Stimulated activated CD8-positive, alpha-beta memory T cell treated with anti-CD3 and anti-CD28 coated beads, Interleukin-12 subunit alpha, Interleukin-12 subunit beta, amount 100 ng/mL, for 1 hour (primary cell): ENCODE measurements around the gene OR2T34.
"Not testable (repeated sequence)": the region's sequence is repeated elsewhere in the genome, so short reads cannot be mapped to it uniquely, and the experiment has no call there.

Experiments
- DNase-seq: peaks from one replicate; pipeline ENCODE4 v3.0.0-alpha.2; 2020; ENCODE audit warnings: low read depth

The OR2T34 gene, protein sequence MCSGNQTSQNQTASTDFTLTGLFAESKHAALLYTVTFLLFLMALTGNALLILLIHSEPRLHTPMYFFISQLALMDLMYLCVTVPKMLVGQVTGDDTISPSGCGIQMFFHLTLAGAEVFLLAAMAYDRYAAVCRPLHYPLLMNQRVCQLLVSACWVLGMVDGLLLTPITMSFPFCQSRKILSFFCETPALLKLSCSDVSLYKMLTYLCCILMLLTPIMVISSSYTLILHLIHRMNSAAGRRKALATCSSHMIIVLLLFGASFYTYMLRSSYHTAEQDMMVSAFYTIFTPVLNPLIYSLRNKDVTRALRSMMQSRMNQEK

GRCh38 chr1:248574657-248575056 lies at the start of gene OR2T34:
Gene OR2T34, minus strand, starts transcription at chr1:248574757. Its CDS starts 0 bp downstream, at chr1:248574757.
- not testable (repeated sequence) for DNase-seq

DNA sequence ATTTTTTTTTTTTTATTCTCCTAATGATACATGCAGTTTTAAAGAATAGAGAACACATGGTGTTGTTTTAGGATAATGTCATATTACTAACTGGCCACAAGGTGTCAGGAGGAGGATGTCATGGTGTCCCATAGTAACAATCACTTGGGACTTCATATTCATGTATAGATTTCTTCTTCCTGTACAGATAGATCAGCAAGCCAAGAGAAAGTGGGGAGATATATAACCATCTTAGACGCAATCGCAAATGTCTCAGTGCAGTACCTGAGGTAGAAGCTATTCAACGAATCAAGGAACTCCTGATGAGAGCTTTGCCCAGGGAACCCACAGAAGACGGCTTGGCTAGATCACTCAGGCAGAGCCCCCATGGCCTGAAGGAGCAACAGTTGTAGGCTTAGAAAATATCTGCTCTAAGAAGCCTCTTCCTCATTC lies 48.0 kb upstream of the OR2T34 start:
- DNase-seq, result no peak

- DNase-seq, result no peak
Observed at GRCh38 chr1:248621770-248622169, 47.2 kb upstream of the OR2T34 start.

DNA sequence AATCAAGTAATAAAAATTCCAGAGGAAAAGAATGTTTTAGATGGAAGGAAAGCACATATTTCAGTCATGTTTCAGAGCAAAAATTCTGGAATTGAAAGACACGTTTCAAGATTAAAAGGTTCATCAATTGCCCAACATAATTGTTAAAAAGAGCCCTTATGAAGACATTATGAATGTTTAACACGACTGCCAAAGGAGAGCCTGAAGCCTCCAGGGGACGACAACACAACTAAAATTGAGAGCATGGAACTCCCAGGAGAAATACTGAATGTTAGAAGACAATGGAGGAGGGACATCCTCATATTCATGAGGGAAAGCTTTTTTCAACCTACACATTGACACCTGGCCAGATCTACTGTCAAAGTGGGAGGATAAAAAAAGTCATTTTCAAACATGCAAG lies 44.3 kb upstream of the OR2T34 start:
- peak; percentile 11 for DNase-seq

GRCh38 chr1:248618119-248618518 lies 43.6 kb upstream of the OR2T34 start:
- DNase-seq, result no peak

DNA sequence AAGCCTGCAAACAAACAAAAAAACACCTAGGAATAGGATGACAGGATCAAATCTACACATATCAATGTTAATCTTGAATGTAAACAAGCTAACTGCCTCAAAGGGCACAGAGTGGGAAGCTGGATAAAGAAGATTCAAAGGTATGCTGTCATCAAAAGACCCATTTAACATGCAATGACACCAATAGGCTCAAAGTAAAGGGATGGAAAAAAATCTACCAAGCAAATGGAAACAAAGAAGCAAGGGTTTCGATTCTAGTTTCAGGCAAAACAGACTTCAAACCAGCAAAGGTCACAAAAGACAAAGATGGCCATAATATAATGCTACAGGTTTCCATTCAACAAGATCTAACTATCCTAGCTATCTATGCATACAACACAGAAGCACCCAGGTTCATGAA lies 39.2 kb upstream of the OR2T34 start:
- no peak for DNase-seq

- no peak for DNase-seq
Observed at GRCh38 chr1:248611883-248612414, 37.4 kb upstream of the OR2T34 start.

DNA sequence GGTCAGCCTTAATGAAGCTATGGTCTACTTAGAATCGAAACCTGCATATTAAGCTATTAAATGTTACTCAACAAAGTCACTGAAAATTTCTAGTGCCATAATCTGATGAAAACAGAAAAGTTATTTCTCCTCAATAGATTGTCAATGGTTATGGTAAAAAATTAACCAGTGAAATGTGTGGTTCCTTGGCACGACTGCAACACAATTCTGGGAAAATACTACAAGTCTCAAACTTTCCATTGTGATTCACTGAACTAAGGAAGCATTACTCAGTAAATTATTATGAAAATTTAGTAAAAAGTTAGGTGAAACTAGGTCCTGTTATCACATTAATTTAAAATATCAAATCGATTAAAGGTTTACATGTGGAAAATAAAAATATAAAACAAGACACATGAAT lies 35.7 kb upstream of the OR2T34 start:
- DNase-seq, result no peak

- DNase-seq, result no peak
Observed at GRCh38 chr1:248599396-248599795, 24.8 kb upstream of the OR2T34 start.

DNA sequence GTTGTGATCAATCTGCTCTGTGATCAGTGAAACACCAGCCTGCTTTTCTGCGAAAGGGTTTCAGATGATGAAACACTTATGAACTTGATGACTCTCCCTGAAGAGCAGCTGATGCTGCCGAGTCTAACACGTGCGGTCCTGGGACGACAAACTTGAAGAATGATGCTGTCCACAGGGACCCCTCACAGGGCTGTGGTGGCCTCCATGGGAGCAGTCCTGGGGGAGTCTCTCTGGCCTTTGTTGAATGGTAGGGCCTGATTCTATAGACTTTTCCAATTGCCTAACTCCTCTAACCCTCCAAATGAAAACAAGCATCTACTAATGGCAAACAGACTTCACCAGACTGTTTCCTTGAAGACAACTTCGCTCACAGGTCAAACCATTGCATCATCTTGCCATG lies 23.0 kb upstream of the OR2T34 start, which contains the start of gene OR2T10:
Gene OR2T10, minus strand, starts transcription at position 112 of the 400 bp plus-strand sequence. CDS start 3,932 bp downstream, outside the sequence.
- DNase-seq, result no peak

DNA sequence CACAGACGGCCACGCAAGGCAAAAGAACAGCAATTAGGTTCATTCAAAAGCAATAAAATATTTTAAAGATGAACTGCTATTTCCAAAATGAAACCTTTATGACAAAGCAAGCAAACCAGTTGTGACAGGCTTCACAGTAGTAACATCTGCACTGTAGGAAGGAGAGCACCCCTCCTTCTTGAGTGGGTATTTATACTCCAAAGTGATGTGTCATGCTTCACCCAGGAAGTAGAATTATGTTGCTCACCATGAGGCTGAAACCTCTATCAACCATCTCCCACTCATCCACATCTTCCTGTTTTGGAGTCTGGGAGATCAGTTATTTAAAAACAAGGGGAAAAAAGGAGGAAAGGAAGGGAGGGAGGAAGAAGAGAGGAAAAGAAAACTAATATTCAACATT lies 22.1 kb upstream of the OR2T34 start:
- no peak for DNase-seq

GRCh38 chr1:248593226-248593625 lies 18.7 kb upstream of the OR2T34 start:
- no peak for DNase-seq

GRCh38 chr1:248592655-248593054 lies 18.1 kb upstream of the OR2T34 start:
- DNase-seq, result no peak

- DNase-seq, result no peak
Observed at GRCh38 chr1:248590055-248590454, 15.5 kb upstream of the OR2T34 start.

DNA sequence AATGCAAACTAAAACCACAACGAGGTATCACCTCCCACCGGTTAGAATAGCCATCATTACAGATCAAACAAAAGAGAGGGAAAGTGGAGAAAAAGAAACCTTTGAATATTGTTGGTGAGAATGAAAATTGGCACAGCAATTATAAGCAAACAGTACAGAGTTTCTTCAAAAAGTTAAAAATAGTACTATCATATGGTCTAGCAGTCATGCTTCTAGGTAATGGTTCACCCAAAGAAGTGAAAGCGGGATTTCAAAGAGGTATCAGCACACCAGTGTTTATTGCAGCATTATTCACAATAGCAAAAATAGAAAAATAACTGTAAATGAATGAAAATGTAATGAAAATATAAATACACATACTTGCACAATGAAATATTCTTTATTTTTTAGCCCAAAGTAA lies 14.8 kb upstream of the OR2T34 start:
- no peak for DNase-seq

- no peak for DNase-seq
Observed at GRCh38 chr1:248585266-248585665, 10.7 kb upstream of the OR2T34 start.

- no peak for DNase-seq
Observed at GRCh38 chr1:248576260-248576980, 1.9 kb upstream of the OR2T34 start.

DNA sequence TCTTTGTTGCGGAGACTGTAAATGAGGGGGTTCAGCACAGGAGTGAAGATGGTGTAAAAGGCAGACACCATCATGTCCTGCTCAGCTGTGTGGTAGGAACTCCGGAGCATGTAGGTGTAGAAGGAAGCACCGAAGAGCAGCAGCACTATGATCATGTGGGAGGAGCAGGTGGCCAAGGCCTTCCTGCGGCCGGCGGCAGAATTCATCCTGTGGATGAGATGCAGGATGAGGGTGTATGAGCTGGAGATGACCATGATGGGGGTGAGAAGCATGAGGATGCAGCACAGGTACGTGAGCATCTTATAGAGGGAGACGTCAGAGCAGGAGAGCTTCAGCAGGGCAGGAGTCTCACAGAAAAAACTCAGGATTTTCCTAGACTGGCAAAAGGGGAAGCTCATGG lies 701 bp downstream of the OR2T34 start:
- not testable (repeated sequence) for DNase-seq

DNA sequence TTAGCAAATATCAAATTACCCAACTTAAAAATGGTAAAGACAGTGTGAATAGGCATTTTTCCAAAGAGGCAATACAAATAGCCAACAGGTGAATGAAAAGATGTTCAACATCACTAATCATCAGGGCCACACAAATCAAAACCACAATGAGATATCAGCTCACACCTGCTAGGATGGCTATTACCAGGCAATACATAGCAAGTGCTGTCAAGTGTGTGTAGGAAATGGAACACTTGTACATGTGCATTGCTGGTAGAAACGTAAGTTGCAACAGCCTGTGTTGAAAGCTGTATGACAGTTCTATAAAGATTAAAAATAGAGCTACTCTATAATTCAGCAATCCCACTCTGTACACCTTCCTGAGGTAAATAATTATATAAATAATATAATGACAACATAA lies 2.5 kb downstream of the OR2T34 start:
- not testable (repeated sequence) for DNase-seq

GRCh38 chr1:248570811-248571210 lies 3.7 kb downstream of the OR2T34 start:
- DNase-seq, result not testable (repeated sequence)

GRCh38 chr1:248569049-248569448 lies 5.5 kb downstream of the OR2T34 start:
- not testable (repeated sequence) for DNase-seq

GRCh38 chr1:248565530-248566373 lies 8.8 kb downstream of the OR2T34 start:
- not testable (repeated sequence) for DNase-seq
